ENCODE measurements around the gene TMEM63C. TPM values are rescaled to one million over a fixed set of nuclear protein-coding genes. Genes with fewer than 3 reads are reported as not detected.

Gene TMEM63C
- total and polyA plus RNA-seq, 2 donors (not counting 3 experiments of a cell fraction or from before 2014, with no cell fraction given), result not detected

DNA sequence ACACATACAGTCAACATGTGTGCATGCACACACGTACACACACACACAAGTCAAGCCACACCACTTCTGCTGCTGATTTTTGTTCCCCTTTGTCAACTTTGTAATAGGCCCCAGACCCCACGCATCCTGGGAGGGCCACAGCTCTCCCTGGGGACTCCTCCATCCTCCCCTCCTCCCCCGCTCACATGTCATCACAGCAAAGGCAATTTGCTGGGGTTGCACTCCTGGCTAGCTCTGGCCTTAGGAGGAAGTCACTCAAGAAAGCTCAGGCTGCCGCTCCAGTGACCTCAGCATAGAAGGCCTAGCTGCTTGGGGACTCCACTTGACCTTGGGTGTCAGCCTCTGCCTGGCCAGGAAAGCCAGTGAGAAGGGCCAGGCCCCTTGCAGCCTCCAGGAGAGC, 62.3 kb downstream of the TMEM63C start:
- Histone ChIP-seq H3K9me3 (replicated peaks; ENCODE audit: control insufficient read depth, insufficient read depth, low read length) (no peaks in the 10 kb centered on the region), H3K9me1 (replicated peaks; ENCODE audit: control insufficient read depth, extremely low read depth, insufficient read depth, low read length) (no peaks in the 10 kb centered on the region), H3K9ac (replicated peaks; ENCODE audit: extremely low read depth, insufficient read depth, low read length) (no peak overlapping the region), H3K27ac (ENCODE audit: insufficient read depth, low read depth, low read length) (no peak overlapping the region), H3K4me2 (ENCODE audit: insufficient read depth, low read length) (no peak overlapping the region), H3K4me3 (replicated peaks in 1 of 3; ENCODE audit: insufficient read depth in 1 of 3, low read depth in 1 of 3, low read length in 3 of 3) (no peak overlapping the region), H3K4me1 (ENCODE audit: control insufficient read depth, extremely low read depth, insufficient read depth, low read length) (no peaks in the 10 kb centered on the region), H3K27me3 (ENCODE audit: control insufficient read depth in 2 of 2, insufficient read depth in 2 of 2, low read length in 2 of 2) (no peaks in the 10 kb centered on the region), H2AFZ (ENCODE audit: low read depth, low read length) (no peak overlapping the region), H3K36me3 (ENCODE audit: control insufficient read depth in 2 of 2, extremely low read depth in 1 of 2, insufficient read depth in 2 of 2, low read length in 2 of 2) (no peaks in the 10 kb centered on the region), H4K20me1 (replicated peaks; ENCODE audit: control insufficient read depth, extremely low read depth, insufficient read depth, low read length) (no peaks in the 10 kb centered on the region), H3K79me2 (ENCODE audit: control insufficient read depth, insufficient read depth, low read length) (no peaks in the 10 kb centered on the region)
- FAIRE-seq, result no peak
- dilution Hi-C loops (cut with MboI; ENCODE audit: extremely low pct_ligation_motif_present, low sequenced_read_pairs) (no loop called here), intact Hi-C loops (cut with micrococcal nuclease) (no loop called here)
- ChIA-PET CTCF (no interaction called here), POLR2A (no interaction called here)
- BruUV-seq (replicated peaks), result no TSS peak
- TF ChIP-seq JUN (IDR thresholded peaks at IDR 0.05; ENCODE audit: borderline replicate concordance, insufficient read depth, insufficient read length, low read depth), result no peak
- TF ChIP-seq MAX (IDR thresholded peaks at IDR 0.05; ENCODE audit: insufficient read depth, insufficient read length), result no peak
- TF ChIP-seq POLR2AphosphoS5 (IDR thresholded peaks at IDR 0.05; ENCODE audit: insufficient read depth, low read depth, low read length), result no peak
- TF ChIP-seq EZH2 (IDR thresholded peaks at IDR 0.05; ENCODE audit: borderline replicate concordance, low read depth, low read length, severe bottlenecking), result no peak
- DNase-seq (ENCODE audit: low read depth, low spot score), result no peak

DNA sequence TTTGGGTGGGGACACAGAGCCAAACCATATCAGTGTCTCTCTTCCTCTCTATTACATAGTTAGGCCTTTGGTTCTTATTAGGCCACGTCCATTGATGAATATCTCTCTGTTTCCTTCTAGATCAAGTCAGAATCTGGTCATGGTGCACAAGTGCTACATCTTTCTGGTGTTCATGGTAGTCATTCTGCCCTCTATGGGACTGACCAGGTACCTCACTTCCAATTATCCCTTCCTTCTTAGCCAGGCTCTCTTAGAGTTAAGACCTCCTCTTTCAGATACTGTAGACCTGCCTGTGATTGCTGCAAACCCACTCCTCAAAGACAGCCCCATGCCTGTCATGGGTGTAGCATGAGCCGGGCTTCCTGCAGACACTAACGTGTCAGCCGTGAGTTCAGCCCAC, 64.2 kb downstream of the TMEM63C start:
- Histone ChIP-seq H3K4me1 (ENCODE audit: control insufficient read depth, extremely low read depth, insufficient read depth, low read length) (no peaks in the 10 kb centered on the region), H3K4me2 (ENCODE audit: insufficient read depth, low read length) (no peak overlapping the region), H3K9me1 (replicated peaks; ENCODE audit: control insufficient read depth, extremely low read depth, insufficient read depth, low read length) (no peaks in the 10 kb centered on the region), H3K79me2 (ENCODE audit: control insufficient read depth, insufficient read depth, low read length) (no peaks in the 10 kb centered on the region), H3K27me3 (ENCODE audit: control insufficient read depth in 2 of 2, insufficient read depth in 2 of 2, low read length in 2 of 2) (no peaks in the 10 kb centered on the region), H3K27ac (ENCODE audit: insufficient read depth, low read depth, low read length) (no peak overlapping the region), H3K9ac (replicated peaks; ENCODE audit: extremely low read depth, insufficient read depth, low read length) (no peak overlapping the region), H2AFZ (ENCODE audit: low read depth, low read length) (no peak overlapping the region), H3K36me3 (ENCODE audit: control insufficient read depth in 2 of 2, extremely low read depth in 1 of 2, insufficient read depth in 2 of 2, low read length in 2 of 2) (no peaks in the 10 kb centered on the region), H3K9me3 (replicated peaks; ENCODE audit: control insufficient read depth, insufficient read depth, low read length) (no peaks in the 10 kb centered on the region), H3K4me3 (replicated peaks in 1 of 3; ENCODE audit: insufficient read depth in 1 of 3, low read depth in 1 of 3, low read length in 3 of 3) (no peak overlapping the region), H4K20me1 (replicated peaks; ENCODE audit: control insufficient read depth, extremely low read depth, insufficient read depth, low read length) (no peaks in the 10 kb centered on the region)
- CTCF ChIA-PET, result interaction anchor here (1.4 kb wide), 1 partner anchor 70 kb away, joined by 4 read pairs; no protein-coding TSS in a partner anchor
- intact Hi-C loops (cut with micrococcal nuclease) (no loop called here), dilution Hi-C loops (cut with MboI; ENCODE audit: extremely low pct_ligation_motif_present, low sequenced_read_pairs) (no loop called here)
- POLR2A ChIA-PET, result no interaction called here
- DNase-seq (ENCODE audit: low read depth, low spot score) (no peak), FAIRE-seq (no peak)
- TF ChIP-seq EZH2 (IDR thresholded peaks at IDR 0.05; ENCODE audit: borderline replicate concordance, low read depth, low read length, severe bottlenecking) (no peak), GATA2 (IDR thresholded peaks at IDR 0.05; ENCODE audit: insufficient read depth, insufficient read length, low read depth, low read length) (no peak), JUN (IDR thresholded peaks at IDR 0.05; ENCODE audit: borderline replicate concordance, insufficient read depth, insufficient read length, low read depth) (no peak), MAX (IDR thresholded peaks at IDR 0.05; ENCODE audit: insufficient read depth, insufficient read length) (no peak), POLR2A (IDR thresholded peaks at IDR 0.05; ENCODE audit: low read depth, low read length) (no peak), FOS (IDR thresholded peaks at IDR 0.05; ENCODE audit: borderline replicate concordance, insufficient read depth, low read length) (no peak), POLR2AphosphoS5 (IDR thresholded peaks at IDR 0.05; ENCODE audit: insufficient read depth, low read depth, low read length) (no peak), MYC (IDR thresholded peaks at IDR 0.05; ENCODE audit: low read depth, low read length) (no peak)
- TF ChIP-seq, protein P1, sequence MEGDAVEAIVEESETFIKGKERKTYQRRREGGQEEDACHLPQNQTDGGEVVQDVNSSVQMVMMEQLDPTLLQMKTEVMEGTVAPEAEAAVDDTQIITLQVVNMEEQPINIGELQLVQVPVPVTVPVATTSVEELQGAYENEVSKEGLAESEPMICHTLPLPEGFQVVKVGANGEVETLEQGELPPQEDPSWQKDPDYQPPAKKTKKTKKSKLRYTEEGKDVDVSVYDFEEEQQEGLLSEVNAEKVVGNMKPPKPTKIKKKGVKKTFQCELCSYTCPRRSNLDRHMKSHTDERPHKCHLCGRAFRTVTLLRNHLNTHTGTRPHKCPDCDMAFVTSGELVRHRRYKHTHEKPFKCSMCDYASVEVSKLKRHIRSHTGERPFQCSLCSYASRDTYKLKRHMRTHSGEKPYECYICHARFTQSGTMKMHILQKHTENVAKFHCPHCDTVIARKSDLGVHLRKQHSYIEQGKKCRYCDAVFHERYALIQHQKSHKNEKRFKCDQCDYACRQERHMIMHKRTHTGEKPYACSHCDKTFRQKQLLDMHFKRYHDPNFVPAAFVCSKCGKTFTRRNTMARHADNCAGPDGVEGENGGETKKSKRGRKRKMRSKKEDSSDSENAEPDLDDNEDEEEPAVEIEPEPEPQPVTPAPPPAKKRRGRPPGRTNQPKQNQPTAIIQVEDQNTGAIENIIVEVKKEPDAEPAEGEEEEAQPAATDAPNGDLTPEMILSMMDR (IDR thresholded peaks at IDR 0.05; ENCODE audit: extremely low read depth in 1 of 2, insufficient read depth in 1 of 2, low read depth in 1 of 2, low read length in 2 of 2), result no peak
- no TSS peak for BruUV-seq (replicated peaks)
